GM19328 (cell line): ENCODE results near the gene NPEPL1.
"Not testable (repeated sequence)": the region's sequence is repeated elsewhere in the genome, so short reads cannot be mapped to it uniquely, and the experiment has no call there.

Experiments
- ATAC-seq: cut with Tn5 transposase; IDR thresholded peaks from one replicate; pipeline ENCODE4 v1.9.1; 2021; ENCODE audit warnings: mild to moderate bottlenecking, moderate library complexity; ENCODE audit not compliant: unreplicated experiment

The NPEPL1 gene

DNA sequence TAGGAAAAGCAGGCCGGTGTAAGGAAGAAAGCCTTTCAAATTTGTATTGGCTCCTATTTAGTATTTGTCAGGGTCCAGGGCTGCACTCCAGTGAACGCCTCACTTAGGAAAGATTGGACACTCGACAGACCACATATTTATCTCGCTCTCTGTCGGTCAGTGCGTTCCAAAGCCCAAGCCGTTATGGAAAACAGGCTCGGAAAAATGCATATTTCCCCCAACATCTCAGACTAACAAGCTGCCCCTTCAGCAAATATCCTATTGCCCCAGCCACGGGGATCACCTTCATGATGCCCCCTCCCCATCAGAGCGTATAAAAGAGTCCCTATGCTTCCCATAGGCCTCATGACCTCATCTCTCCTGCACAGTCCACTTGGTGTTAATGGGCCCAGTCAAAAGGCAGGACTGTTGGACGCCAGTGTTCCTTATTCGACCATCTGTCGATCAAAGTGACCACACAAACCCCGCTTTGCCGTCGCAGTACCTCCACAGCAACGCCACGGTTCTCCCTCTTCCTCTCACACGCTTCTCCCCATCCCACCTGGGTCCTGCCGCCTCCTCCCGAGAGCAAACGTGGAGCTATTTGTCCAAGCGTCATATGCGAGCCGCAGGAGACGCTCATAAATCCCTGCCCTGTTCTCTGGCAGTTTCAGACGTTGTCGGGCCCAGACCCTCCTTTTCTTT, 63.3 kb downstream of the NPEPL1 start:
- no peak for ATAC-seq

DNA sequence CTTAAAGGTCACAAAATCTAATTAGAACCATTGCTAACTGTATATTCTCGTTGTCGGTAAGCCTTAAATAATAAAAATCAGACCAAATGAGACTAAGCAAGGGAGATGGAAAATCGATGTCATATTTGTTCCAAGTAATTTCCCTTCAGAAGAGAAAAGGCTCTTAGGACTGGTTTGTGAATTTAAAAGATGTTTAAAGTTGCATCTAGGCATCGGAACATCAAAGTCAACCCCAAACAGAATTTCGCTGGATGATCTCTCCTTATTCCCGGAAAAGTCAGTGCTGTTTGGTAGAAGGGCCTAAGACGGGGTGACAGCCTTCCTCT, 63.8 kb downstream of the NPEPL1 start:
- no peak for ATAC-seq

DNA sequence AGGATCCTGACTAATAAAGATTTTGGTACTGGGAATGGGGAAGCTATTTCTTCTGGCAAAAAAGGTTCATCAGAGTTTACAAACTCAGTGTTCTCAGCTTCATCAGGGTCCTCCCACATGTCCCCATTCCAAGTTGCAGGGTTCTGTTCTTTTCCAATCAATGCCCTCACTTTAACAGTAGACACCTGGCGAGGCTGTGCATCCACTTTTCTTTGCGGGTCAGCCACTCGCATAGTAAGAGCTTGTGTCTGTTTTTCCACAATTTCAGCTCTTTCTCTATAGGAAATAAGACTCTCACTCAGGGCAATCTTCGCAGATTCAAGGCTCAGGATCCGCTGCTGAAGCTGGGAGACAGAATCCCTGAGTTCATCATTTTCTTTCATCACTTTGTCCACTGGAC, 65.0 kb downstream of the NPEPL1 start:
- ATAC-seq: not testable (repeated sequence)

DNA sequence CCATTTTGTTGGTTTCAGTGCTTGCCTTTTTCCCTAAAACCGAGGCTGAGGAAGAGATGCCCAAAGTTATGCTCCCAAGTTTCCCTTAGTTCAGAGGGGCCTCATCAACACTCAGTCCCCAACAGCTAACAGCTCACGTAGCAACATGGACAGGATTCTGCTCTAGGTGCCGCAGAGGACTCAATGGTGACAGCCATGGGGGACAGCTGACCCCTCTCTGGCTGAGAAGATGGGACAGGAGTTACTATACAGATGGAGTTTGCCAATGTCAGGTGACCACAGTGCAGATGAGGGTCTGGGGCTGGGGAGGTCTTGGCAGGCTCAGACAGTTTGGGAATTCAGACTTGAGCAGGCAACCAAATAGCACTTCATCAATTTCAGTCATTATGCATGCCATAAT, 67.3 kb downstream of the NPEPL1 start:
- no peak for ATAC-seq

DNA sequence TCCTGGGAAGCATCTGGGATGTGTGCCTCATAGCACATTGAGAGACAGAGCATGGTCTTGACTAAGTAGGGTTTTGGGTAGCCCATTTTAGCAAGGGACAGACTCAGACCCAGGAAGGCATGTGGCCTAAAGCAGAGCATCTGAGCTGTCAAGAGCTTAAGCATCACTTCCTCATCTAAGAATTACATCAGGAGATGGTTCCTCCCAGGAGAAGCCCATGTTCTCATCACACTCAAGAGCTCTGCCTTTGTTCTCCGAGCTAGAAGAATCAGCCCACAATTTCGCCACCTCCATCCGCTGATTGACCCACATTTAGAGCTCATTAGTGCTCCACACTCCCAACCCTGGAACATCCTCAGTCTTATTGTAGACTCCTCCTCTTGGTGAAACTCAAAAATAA, 68.3 kb downstream of the NPEPL1 start:
- ATAC-seq: no peak

DNA sequence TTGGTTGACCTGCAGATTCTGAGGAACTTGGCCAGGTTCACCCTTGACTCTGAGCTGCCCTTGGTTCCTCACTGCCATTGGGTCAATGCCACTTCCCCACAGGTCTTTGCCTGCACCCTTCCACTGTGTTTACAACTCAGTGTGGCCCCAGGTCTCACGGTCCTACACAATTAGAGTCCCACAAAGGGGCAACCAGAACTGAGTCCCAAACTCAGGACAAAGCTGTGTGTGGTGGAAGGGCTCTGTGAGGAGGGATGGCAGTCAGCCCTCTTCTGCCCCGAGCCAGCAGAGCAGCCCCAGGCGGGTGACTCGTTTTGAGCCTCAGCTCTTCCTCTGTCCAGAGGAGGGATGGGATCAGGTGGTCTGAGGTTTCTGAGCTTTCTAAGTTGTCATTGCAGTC, 69.5 kb downstream of the NPEPL1 start:
- ATAC-seq: no peak

DNA sequence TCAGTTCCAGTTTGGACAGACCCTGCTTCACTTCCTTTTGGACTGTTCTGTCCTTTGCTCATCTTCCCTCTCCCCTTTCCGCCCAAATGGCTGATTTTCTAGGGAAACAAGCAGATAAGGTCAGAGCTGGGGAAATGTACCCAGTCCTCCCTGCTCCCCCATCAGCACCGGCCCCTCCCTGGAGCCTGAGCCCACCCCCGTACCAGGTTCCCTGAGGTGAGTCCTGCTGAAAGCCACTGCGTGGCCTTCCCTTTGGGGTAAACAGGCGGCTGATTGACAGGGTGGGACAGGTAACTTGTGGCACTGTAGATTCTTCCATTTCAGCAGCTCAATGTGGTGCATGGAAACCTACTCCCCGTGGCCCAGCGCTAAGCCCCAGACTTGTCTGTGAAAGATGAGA, 70.5 kb downstream of the NPEPL1 start:
- ATAC-seq: no peak
